Activated CD8-positive, alpha-beta memory T cell treated with anti-CD3 and anti-CD28 coated beads, Interleukin-2, amount 50 U/mL, for 4 hours (primary cell): ENCODE measurements around the gene LRMDA.

ENCODE experiments used
- DNase-seq: peaks from one replicate; pipeline ENCODE4 v3.0.0-alpha.2; 2020

The LRMDA gene

DNA sequence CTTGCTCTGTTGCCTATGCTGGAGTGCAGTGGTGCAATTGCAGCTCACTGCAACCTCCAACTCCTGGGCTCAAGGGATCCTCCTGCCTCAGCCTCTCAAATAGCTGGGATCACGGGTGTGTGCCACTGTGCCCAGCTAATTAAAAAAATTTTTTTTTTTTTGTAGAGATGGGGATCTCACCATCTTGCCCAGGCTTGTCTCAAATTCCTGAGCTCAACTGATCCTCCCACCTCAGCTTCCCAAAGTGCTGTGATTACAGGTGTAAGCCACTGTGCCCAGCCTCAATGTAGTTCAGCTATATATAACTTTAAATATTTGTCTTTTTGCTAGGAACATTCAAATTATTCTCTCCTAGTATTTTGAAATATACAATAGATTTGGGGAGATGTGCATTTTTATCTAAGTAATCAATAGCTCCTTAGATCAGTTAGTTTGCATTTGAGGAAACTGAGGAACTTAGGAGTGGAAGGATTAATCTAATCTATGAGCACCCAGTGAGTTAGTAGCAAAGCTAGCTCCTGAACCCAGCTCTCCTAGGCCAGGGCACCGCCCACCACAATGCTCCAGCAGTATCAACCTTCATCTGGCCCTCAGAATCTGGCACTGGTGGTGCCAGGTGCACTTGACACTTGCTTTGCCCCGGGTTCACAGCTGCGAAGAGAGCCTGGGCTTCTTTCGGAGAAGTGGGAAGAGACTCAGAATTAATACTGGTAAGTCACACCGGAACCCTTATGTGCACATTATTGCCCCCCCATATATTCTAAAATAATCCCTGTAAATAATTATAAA is 5.9 kb upstream of the LRMDA start:
- no peak for DNase-seq

DNA sequence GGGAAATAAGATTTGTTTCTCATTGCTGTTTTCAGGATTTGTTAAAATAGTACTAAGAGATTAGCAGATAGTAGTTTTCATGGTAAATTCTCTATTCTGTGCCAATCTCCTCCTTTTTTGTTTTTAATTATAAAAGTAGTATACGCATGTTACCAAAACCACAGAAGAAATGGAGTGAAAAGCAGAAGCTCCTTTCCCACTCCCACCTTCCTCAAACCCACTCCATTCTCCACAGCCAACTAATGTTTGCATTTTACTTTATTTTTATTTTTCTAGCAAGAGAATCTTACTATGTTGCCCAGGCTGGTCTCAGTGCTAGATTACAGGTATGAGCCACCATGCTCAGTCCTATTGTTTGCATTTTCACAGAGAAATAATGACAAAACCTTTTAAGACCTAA is 4.5 kb upstream of the LRMDA start:
- no peak for DNase-seq

GRCh38 chr10:75427951-75428350 is 3.5 kb upstream of the LRMDA start:
- DNase-seq: no peak

- DNase-seq: no peak
Measured at GRCh38 chr10:75428434-75429158, 2.8 kb upstream of the LRMDA start.

DNA sequence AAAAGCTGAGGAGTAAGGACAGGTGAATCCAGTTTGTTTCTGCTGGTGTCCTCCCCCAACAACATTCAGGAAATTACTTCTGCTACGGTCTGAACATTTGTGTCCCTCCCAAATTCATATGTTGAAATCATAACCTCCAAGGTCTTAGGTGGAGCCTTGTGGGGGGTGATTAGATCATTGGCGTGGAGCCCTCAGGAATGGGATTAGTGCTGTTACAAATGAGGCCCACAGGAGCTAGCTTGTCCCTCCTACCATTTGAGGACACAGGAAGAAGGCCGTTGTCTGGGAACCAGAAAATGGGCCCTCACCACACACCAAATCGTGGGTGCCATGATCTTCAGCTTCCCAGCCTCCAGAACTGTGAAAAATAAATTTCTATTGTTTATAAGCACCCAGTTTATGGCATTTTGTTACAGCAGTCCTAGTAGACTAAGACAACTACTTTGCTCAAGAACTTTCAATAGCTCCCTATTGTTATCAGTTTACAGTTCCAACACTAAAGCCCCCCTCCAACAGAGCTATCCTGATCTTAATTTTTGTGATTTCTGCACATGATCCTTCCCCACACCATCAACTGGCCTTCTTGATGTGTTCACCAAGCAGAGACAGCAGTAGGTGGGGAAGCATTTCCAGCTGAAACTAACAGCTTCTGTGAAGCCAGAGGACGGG is 2.1 kb upstream of the LRMDA start:
- no peak for DNase-seq

GRCh38 chr10:75430000-75430763 is 1.2 kb upstream of the LRMDA start:
- no peak for DNase-seq

DNA sequence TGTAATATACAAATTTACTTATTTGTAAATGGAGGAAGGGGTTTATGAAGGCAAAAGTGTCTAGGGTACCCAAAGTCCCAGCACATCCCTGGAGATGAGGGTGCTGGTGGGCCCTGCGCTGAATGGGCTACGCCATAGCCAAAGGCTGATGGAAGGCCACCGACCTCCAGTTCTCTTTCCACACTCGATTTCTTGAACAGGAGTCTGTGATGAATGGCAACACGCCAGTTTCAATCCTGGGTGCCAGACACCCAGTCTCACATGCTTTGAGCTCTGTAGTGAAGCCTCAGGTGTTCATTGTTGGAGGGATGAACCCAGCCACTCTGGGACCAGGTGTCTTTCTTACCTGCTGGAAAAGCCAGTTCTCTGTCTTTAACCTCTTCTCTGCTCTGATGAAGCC is 752 bp downstream of the LRMDA start:
- DNase-seq: no peak

DNA sequence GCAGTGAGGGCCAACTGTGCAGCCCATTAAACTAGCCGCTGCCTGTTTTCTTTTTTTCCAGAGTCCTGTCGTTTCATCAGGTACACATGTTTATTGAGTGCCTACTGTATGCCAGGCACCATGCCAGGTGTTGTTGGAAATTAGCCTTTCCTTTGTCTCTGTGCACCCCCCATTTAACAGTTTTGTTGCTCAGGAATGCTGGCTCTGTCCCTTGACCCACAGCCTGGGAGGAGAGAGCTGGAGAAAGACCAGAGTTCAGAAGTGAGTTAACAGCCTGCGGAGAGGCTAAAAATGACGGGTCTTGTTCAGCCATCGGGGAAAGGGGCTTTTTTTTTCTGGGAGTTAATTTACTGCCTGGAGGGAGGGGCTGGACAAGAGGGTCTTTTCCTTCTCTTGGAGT is 1.3 kb downstream of the LRMDA start:
- DNase-seq: no peak

- no peak for DNase-seq
Measured at GRCh38 chr10:75433216-75433615, 1.8 kb downstream of the LRMDA start.

- no peak for DNase-seq
Measured at GRCh38 chr10:75434291-75434690, 2.9 kb downstream of the LRMDA start.

- DNase-seq: no peak
Measured at GRCh38 chr10:75435291-75435690, 3.9 kb downstream of the LRMDA start.

- DNase-seq: no peak
Measured at GRCh38 chr10:75436896-75437295, 5.5 kb downstream of the LRMDA start.

DNA sequence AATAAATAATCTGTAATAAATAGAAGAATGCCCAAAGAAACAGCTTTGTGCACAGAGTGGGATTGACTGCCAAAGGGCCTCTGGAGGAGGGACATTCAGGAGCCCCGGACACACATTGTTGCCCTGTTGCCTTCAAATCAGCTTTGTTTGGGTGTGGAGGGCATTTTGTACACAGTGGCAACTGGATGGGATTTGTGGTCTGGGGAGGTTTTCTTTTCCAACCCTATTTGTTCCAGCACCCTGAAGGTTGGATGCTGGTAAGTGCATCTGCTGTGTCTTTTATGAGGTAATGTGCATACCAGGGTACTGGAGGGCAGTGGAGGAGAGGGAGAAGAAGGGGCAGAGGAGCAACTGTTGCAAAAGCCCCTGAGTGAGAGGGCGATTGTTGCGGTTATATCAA is 6.3 kb downstream of the LRMDA start:
- no peak for DNase-seq

GRCh38 chr10:75438275-75438674 is 6.9 kb downstream of the LRMDA start:
- DNase-seq: no peak

GRCh38 chr10:75439811-75440210 is 8.4 kb downstream of the LRMDA start:
- DNase-seq: no peak

DNA sequence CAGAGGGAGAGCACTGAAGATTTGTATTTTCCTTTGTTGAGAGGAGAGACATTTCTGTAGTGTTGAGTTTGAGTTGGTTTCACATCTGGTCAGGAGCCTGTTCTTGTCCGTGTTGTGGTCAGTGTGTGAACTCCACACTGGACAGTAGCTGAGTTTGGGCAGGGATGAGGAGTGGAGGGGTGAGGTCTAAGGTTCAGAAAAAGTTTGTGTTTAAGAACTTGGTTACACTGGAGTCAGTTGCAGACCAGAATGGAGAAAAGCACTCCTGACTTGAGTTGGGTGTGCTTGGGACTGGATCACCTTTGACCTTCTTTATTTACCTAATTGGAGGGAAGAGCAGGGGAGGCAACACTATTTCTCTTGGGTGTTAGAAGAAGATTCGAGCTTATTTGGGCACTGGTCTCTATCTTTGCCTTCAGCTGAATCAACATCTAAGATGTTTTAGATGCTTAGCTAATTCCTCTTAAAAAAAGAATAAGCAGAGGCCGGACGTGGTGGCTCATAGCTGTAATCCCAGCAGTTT is 8.9 kb downstream of the LRMDA start:
- no peak for DNase-seq

DNA sequence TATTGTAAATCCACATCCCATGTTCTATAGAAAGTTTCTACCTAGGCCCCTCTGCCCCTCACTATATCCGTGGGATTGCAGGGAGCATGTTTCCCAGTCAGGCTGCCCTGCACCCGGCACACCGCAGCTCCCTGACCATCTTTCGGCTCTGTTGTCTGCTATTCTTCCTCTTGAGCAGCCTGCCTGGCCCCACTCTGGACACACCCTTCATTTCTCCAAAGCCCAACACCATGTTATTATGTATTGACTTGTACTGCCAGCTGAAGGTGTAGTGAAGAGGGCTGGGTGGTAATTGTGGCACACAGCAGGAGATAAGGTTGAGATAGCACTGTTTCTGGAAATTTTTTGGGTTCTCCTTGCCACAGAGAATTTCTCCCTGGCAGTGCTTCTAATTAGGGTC is 9.8 kb downstream of the LRMDA start:
- DNase-seq: no peak

DNA sequence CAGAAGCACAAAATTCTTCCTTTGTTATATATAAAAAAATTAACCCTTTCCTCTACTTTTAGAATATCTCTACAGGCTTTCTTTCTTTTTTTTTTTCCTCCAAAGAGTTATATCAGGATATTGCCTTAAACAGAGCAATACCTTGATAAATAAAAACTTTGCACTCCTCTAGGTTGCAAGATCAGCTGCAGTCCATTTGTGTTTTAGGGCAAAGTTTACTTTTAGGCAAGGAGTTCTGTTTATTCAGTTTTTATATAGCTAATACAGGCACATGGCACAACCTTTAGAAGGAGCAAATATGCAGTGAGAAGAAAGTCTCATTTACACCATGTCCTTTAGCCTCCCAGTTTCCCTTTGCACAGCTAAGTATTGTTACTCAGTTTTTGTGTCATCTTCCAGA is 10.3 kb downstream of the LRMDA start:
- no peak for DNase-seq

DNA sequence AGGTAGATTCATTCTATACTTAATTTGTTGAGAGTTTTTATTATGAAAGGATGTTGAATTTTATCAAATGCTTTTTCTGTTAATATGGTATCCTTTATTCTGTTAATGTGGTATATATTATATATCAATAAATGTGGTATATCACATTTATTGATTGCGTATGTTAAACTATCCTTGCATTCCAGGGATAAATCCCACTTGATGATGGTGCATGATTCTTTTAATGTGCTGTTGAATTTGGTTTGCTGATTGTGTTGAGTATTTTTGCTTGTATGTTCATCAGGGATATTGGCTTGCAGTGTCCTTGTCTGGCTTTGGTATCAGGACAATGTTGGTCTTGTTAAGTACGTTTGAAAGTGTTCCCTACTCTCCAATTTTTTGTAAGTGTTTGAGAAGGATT is 11.9 kb downstream of the LRMDA start:
- DNase-seq: no peak

- no peak for DNase-seq
Measured at GRCh38 chr10:75444781-75445386, 13.5 kb downstream of the LRMDA start.

GRCh38 chr10:75446508-75446907 is 15.1 kb downstream of the LRMDA start:
- DNase-seq: no peak

GRCh38 chr10:75448166-75448565 is 16.7 kb downstream of the LRMDA start:
- no peak for DNase-seq
